ENCODE results near the gene OBP2B. TPM values are rescaled to one million over a fixed set of nuclear protein-coding genes. Genes with fewer than 3 reads are reported as not detected.
A peak's percentile ranks its signal among the peaks of the same experiment; 100 is the strongest.
"Not testable (repeated sequence)": the region's sequence is repeated elsewhere in the genome, so short reads cannot be mapped to it uniquely, and the experiment has no call there.

OBP2B gene
- total RNA-seq, 4 donors from 2014 or later, result 2.6 to 11.7 (median 7.1) TPM

DNA sequence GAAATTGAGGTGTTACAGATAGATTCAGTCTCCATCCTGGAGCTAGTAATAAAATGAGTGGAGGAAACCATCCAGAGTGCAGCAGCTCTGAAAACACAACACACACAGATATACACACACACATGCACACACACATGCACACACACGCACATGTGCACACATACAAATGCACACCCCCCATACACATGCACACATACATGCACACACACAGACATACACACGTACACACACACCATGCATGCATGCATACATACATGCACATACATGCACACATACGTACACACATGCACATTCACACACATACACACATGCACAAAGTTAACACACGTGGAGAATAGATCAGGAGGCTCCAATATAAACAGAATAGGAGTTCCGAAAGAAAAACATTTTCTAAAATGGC is 21.0 kb upstream of the OBP2B start:
- Histone ChIP-seq H3K9me3 (no peaks in the 10 kb centered on the region), H3K4me1 (no peaks in the 10 kb centered on the region), H3K27ac (no peak overlapping the region), H3K36me3 (no peaks in the 10 kb centered on the region), H3K4me3 (no peak overlapping the region), H3K27me3 (peaks cover 7% of the 10 kb centered on the region)
- TF ChIP-seq POLR2A (IDR thresholded peaks at IDR 0.05) (no peak), POLR2AphosphoS5 (IDR thresholded peaks at IDR 0.05) (no peak), EP300 (IDR thresholded peaks at IDR 0.05) (no peak)
- TF ChIP-seq, protein P1, sequence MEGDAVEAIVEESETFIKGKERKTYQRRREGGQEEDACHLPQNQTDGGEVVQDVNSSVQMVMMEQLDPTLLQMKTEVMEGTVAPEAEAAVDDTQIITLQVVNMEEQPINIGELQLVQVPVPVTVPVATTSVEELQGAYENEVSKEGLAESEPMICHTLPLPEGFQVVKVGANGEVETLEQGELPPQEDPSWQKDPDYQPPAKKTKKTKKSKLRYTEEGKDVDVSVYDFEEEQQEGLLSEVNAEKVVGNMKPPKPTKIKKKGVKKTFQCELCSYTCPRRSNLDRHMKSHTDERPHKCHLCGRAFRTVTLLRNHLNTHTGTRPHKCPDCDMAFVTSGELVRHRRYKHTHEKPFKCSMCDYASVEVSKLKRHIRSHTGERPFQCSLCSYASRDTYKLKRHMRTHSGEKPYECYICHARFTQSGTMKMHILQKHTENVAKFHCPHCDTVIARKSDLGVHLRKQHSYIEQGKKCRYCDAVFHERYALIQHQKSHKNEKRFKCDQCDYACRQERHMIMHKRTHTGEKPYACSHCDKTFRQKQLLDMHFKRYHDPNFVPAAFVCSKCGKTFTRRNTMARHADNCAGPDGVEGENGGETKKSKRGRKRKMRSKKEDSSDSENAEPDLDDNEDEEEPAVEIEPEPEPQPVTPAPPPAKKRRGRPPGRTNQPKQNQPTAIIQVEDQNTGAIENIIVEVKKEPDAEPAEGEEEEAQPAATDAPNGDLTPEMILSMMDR (IDR thresholded peaks at IDR 0.05), result no peak
- WGBS, result 84% methylated on average over 5 of the region's 5 CpGs
- DNase-seq (ENCODE audit: low spot score in 2 of 2), result no peak

- WGBS, result 84% methylated on average over 16 of the region's 22 CpGs
- not testable (repeated sequence) for H3K27ac ChIP-seq; H3K4me3 ChIP-seq; H3K36me3 ChIP-seq; H3K27me3 ChIP-seq; DNase-seq (ENCODE audit: low spot score in 2 of 2); H3K4me1 ChIP-seq; H3K9me3 ChIP-seq
Measured at GRCh38 chr9:133228474-133229193, 19.6 kb upstream of the OBP2B start.

- H3K27ac ChIP-seq, H3K27me3 ChIP-seq, H3K9me3 ChIP-seq, H3K4me3 ChIP-seq, H3K36me3 ChIP-seq, H3K4me1 ChIP-seq: not testable (repeated sequence)
- DNase-seq (ENCODE audit: low spot score in 2 of 2), result peak in 1 of 2 donors; percentile 70
- WGBS, result no CpG with 5 or more reads among the region's 8 CpGs
Measured at GRCh38 chr9:133227996-133228395, 18.9 kb upstream of the OBP2B start.

DNA sequence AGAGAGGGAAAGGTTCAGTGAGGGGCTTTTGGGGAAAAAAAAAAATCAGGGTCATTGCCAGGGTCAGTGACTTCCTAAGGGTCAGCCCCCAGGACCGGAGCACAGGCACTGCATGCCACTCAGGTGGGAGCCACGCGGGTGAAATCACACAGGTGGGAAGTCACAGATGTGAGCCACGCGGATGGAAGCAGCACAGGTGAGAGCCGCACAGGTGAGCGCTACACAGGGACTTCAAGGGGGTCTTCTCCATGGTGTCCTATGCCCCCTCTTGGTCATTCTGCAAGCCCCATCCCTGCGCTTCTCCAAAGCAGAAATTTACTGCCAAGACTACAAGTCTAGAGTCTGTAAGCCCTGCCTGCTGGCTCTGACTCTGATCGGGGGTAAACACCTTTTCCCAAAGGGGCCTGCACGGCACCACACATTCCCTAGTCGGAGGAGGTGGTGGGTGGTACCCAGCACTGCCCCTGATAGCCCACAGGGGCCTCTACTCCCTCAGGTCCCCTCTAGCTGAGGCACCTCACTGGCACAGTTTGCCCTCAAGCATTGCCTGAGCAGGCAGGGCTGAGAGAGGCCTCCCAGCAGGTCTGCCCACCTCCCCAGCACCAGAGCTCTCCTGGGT is 18.3 kb upstream of the OBP2B start:
- TF ChIP-seq POLR2AphosphoS5 (IDR thresholded peaks at IDR 0.05) (no peak), POLR2A (IDR thresholded peaks at IDR 0.05) (no peak), EP300 (IDR thresholded peaks at IDR 0.05) (no peak)
- TF ChIP-seq, protein P1 (IDR thresholded peaks at IDR 0.05), result no peak
- WGBS, result 96% methylated on average over 11 of the region's 11 CpGs
- DNase-seq (ENCODE audit: low spot score in 2 of 2), result no peak

DNA sequence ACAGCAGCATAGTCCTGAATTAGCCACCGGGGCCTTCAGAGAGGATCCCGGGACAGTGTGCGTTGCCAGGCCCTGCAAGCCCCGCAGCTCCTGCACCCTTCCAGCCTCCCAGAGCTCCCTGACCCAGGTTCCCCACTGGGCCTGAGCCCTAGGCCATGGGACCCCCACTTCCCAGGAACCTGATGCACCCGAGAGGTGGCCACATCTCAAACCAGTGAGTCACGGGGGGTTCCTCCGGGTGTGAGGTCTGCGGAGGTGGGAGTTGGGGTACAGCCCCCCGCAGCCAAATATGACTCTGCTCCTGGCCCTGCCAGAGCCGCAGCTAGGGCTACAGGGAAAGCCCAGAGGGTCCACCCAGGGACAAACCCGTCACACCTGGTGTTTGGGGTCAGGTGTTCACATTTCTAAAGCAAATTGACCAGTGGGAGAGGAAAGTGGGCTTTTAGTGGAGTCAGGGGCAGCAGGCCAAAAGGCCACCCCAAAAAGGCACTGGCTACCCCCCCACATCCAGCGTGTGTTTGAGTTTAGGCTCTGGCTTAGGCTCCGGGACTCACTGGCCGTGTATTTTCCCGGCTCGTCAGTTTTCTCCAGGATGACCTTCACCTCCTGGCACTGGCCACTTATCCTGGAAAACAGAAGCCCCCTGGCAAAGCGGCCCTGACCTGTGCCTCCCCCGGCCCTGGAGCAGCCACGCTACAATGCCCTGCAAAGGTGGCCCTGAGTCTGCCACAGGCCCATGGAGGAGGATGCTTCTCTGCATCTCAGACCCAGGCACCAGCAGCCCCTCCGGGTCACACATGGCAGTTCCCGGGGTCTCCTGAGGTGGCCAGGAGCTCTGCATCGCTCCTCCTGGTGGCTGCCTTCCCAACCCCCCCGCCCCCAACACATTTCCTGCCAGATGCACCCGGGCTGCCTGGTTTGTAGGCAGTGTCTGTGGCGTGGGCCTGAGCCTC is 17.4 kb upstream of the OBP2B start:
- peak in 1 of 2 donors; percentile 74 for DNase-seq (ENCODE audit: low spot score in 2 of 2)
- Histone ChIP-seq H3K9me3 (no peaks in the 10 kb centered on the region), H3K4me3 (no peak overlapping the region), H3K4me1 (no peaks in the 10 kb centered on the region), H3K36me3 (no peaks in the 10 kb centered on the region), H3K27ac (no peak overlapping the region), H3K27me3 (peaks cover 9% of the 10 kb centered on the region)
- WGBS, result 73% methylated on average over 23 of the region's 25 CpGs
- TF ChIP-seq EP300 (IDR thresholded peaks at IDR 0.05) (no peak), POLR2A (IDR thresholded peaks at IDR 0.05) (no peak), POLR2AphosphoS5 (IDR thresholded peaks at IDR 0.05) (no peak)
- TF ChIP-seq, protein P1 (IDR thresholded peaks at IDR 0.05), result no peak

More for the DNA sequence above, 18.3 kb upstream of the OBP2B start:
- Histone ChIP-seq H3K27ac (no peak overlapping the region), H3K4me1 (no peaks in the 10 kb centered on the region), H3K9me3 (no peaks in the 10 kb centered on the region), H3K4me3 (no peak overlapping the region), H3K36me3 (no peaks in the 10 kb centered on the region), H3K27me3 (peaks cover 9% of the 10 kb centered on the region)

Measured in suprapubic skin (tissue), 4 donors.